IMR-90 (cell line): ENCODE results near the gene SHISA6. TPM values are rescaled to one million over a fixed set of nuclear protein-coding genes. Genes with fewer than 3 reads are reported as not detected.

Experiments
- ATAC-seq: fragments of 200-7000 bp; cut with Tn5 transposase; 2 replicates; pipeline ENCODE4 v1.9.1; 2020; ENCODE audit warnings: low read depth, mild to moderate bottlenecking, moderate library complexity
- BruUV-seq: library from RNA; stranded (reverse); fragments of 400-500 nt; replicated peaks from 2 replicates; lab custom pipeline; 2021; lab: Mats Ljungman, UMichigan
- CTCF ChIA-PET: fragments of 300-600 bp; formaldehyde crosslinking; extraction: SDS; loops from one replicate; lab custom pipeline; 2021; ENCODE audit warnings: antibody characterized with exemption; lab: Yijun Ruan, JAX
- POLR2A ChIA-PET: fragments of 300-600 bp; sonication (Branson Sonifier 250); formaldehyde crosslinking; loops from one replicate; lab custom pipeline; 2022; ENCODE audit warnings: antibody characterized with exemption; ENCODE audit not compliant: unreplicated experiment; lab: Charles Lee
- DNase-seq: peaks from one replicate; pipeline ENCODE4 v3.0.0; 2013
- H2AFZ ChIP-seq: replicated peaks from 2 replicates; pipeline ENCODE3; 2013; ENCODE audit warnings: low read length, mild to moderate bottlenecking; ENCODE audit not compliant: poor library complexity
- H2AK5ac ChIP-seq: 2 replicates; pipeline ENCODE4 v1.6.1; 2013; ENCODE audit warnings: low read depth, low read length, inconsistent platforms
- H2AK9ac ChIP-seq: replicated peaks from 2 replicates; pipeline ENCODE3; 2013; ENCODE audit warnings: mild to moderate bottlenecking, low read depth, low read length, moderate library complexity; ENCODE audit not compliant: poor library complexity
- H2BK120ac ChIP-seq: 2 replicates; pipeline ENCODE4 v1.6.1; 2013; ENCODE audit warnings: low read depth, low read length, inconsistent platforms
- H2BK15ac ChIP-seq: 3 replicates; pipeline ENCODE4 v1.6.1; 2013; ENCODE audit warnings: low read depth, low read length, inconsistent platforms
- H2BK20ac ChIP-seq: 2 replicates; pipeline ENCODE4 v1.6.1; 2013; ENCODE audit warnings: low read depth, mild to moderate bottlenecking, inconsistent platforms, low read length, moderate library complexity
- H2BK5ac ChIP-seq: 2 replicates; pipeline ENCODE4 v1.6.1; 2013; ENCODE audit warnings: mild to moderate bottlenecking, low read depth, low read length, inconsistent platforms; ENCODE audit not compliant: poor library complexity, severe bottlenecking
- H3K14ac ChIP-seq: replicated peaks from 2 replicates; pipeline ENCODE4 v1.6.1; 2013; ENCODE audit warnings: low read depth, low read length, inconsistent platforms
- H3K18ac ChIP-seq: 2 replicates; pipeline ENCODE4 v1.6.1; 2013; ENCODE audit warnings: low read depth, low read length, control low read depth
- H3K23ac ChIP-seq: 2 replicates; pipeline ENCODE4 v1.6.1; 2013; ENCODE audit warnings: low read depth, low read length, inconsistent platforms
- H3K27ac ChIP-seq: 2 replicates; pipeline ENCODE4 v1.5.1; 2013; ENCODE audit warnings: mild to moderate bottlenecking, control low read depth, low read length; ENCODE audit not compliant: insufficient read depth
- H3K27me3 ChIP-seq: 2 replicates; pipeline ENCODE4 v1.6.1; 2013; ENCODE audit warnings: low read length; ENCODE audit not compliant: control insufficient read depth, insufficient read depth
- H3K36me3 ChIP-seq: 2 replicates; pipeline ENCODE4 v1.6.1; 2013; ENCODE audit warnings: low read length, mixed read lengths; ENCODE audit not compliant: control insufficient read depth, insufficient read depth
- H3K4ac ChIP-seq: 2 replicates; pipeline ENCODE4 v1.6.1; 2013; ENCODE audit warnings: low read depth, low read length, inconsistent platforms
- H3K4me1 ChIP-seq: 2 replicates; pipeline ENCODE4 v1.6.1; 2013; ENCODE audit warnings: low read length, mixed read lengths; ENCODE audit not compliant: control insufficient read depth, insufficient read depth
- H3K4me2 ChIP-seq: 2 replicates; pipeline ENCODE4 v1.6.1; 2013; ENCODE audit warnings: low read depth, mild to moderate bottlenecking, control low read depth, low read length, moderate library complexity
- H3K4me3 ChIP-seq: 2 replicates; pipeline ENCODE4 v1.5.1; 2013; ENCODE audit warnings: low read depth, mild to moderate bottlenecking, control low read depth, low read length, moderate library complexity; ENCODE audit not compliant: insufficient read depth
- H3K56ac ChIP-seq: 2 replicates; pipeline ENCODE4 v1.6.1; 2013; ENCODE audit warnings: low read length, inconsistent platforms; ENCODE audit not compliant: insufficient read depth; ENCODE audit errors: extremely low read depth
- H3K79me1 ChIP-seq, 2 experiments: 2 replicates each; pipeline ENCODE4 v1.6.1; 2013; ENCODE audit warnings: low read length in 2 of 2, inconsistent platforms in 1 of 2, low read depth in 1 of 2
- H3K9ac ChIP-seq: 2 replicates; pipeline ENCODE4 v1.6.1; 2013; ENCODE audit warnings: low read depth, low read length, control low read depth
- H3K9me1 ChIP-seq: 2 replicates; pipeline ENCODE4 v1.6.1; 2013; ENCODE audit warnings: low read length, inconsistent platforms; ENCODE audit not compliant: insufficient read depth
- H3K9me3 ChIP-seq: 2 replicates; pipeline ENCODE4 v1.6.1; 2013; ENCODE audit warnings: low read length; ENCODE audit not compliant: control insufficient read depth, insufficient read depth
- H4K20me1 ChIP-seq: 2 replicates; pipeline ENCODE4 v1.6.1; 2013; ENCODE audit warnings: low read length, inconsistent platforms; ENCODE audit not compliant: insufficient read depth
- H4K5ac ChIP-seq: 2 replicates; pipeline ENCODE4 v1.6.1; 2013; ENCODE audit warnings: mild to moderate bottlenecking, low read depth, low read length, control low read depth
- H4K8ac ChIP-seq, 2 experiments: 2 replicates each; pipeline ENCODE4 v1.6.1; 2013; ENCODE audit warnings: low read depth in 2 of 2, low read length in 2 of 2, control low read depth in 1 of 2, inconsistent platforms in 1 of 2
- H4K91ac ChIP-seq: 2 replicates; pipeline ENCODE4 v1.6.1; 2013; ENCODE audit warnings: low read depth, low read length, inconsistent platforms; ENCODE audit not compliant: insufficient read depth
- BHLHE40 ChIP-seq: fragments of 150-350 bp; IDR thresholded peaks from 2 replicates; pipeline ENCODE4 v1.6.1; 2016; ENCODE audit warnings: mild to moderate bottlenecking, low read depth, low read length
- CHD1 ChIP-seq: IDR thresholded peaks from 2 replicates; pipeline ENCODE4 v1.6.1; 2012; ENCODE audit warnings: low read depth, low read length, improper control_type of control experiment
- NFE2L2 ChIP-seq: fragments of 150-350 bp; IDR thresholded peaks from 2 replicates; pipeline ENCODE4 v1.6.1; 2016; ENCODE audit warnings: low read depth, mild to moderate bottlenecking, low read length
- RFX5 ChIP-seq: IDR thresholded peaks from 2 replicates; pipeline ENCODE4 v1.8.0; 2012; ENCODE audit warnings: low read depth, mild to moderate bottlenecking, low read length, moderate library complexity
- SMC3 ChIP-seq: fragments of 150-350 bp; IDR thresholded peaks from 2 replicates; pipeline ENCODE4 v1.6.1; 2016; ENCODE audit warnings: low read depth, mild to moderate bottlenecking, antibody characterized with exemption, low read length, moderate library complexity
- WGBS, 2 experiments: methylation state at CpG; one replicate each; pipeline versions ENCODE4 v1.1.5 to v1.1.7; 2013; ENCODE audit warnings: missing lambda C conversion rate in 2 of 2; ENCODE audit not compliant: insufficient read length in 1 of 2; ENCODE audit errors: extremely low coverage in 2 of 2; 5-methylcytosine and 5-hydroxymethylcytosine counted together
- dilution Hi-C: fragments of 300-500 bp; cut with HindIII; formaldehyde crosslinking; loops from one replicate; pipeline ENCODE4 v1.14.3; 2018; ENCODE audit warnings: low sequenced_read_pairs; ENCODE audit not compliant: unreplicated experiment
- in situ Hi-C: fragments of 300-500 bp; cut with MboI; formaldehyde crosslinking; loops from 3 replicates; pipeline ENCODE4 v1.14.3; 2019; ENCODE audit warnings: low sequenced_read_pairs, inconsistent platforms, mixed read lengths
- intact Hi-C: fragments of 100-400 bp; cut with micrococcal nuclease; formaldehyde crosslinking; loops from 2 replicates; pipeline ENCODE4 v1.10.0; 2022
- polyA plus RNA-seq, 3 experiments: library from polyadenylated mRNA; depleted of rRNA; stranded (reverse); fragments of >200 nt; gene quantifications; 2 replicates each; pipeline ENCODE4 v1.2.3, GENCODE V29; 2012; ENCODE audit warnings: low replicate concordance in 1 of 3
- total RNA-seq: library from RNA; depleted of rRNA; stranded (reverse); fragments of >200 nt; gene quantifications from 2 replicates; pipeline ENCODE4 v1.2.3, GENCODE V29; 2012
- TF ChIP-seq, protein P1 (sequence below): conservative IDR thresholded peaks from 2 replicates; pipeline ENCODE4 v1.5.1; 2012; ENCODE audit warnings: mild to moderate bottlenecking, low read depth, low read length, improper control_type of control experiment
- TF ChIP-seq, protein P2 (sequence below): fragments of 150-350 bp; IDR thresholded peaks from 2 replicates; pipeline ENCODE4 v1.6.1; 2016; ENCODE audit warnings: low read depth, mild to moderate bottlenecking, low read length, moderate library complexity, borderline replicate concordance
- TF ChIP-seq, protein P3 (sequence below): fragments of 150-350 bp; IDR thresholded peaks from 2 replicates; pipeline ENCODE4 v1.6.1; 2017; ENCODE audit warnings: mild to moderate bottlenecking, antibody characterized with exemption, low read length, low read depth

The SHISA6 gene
- total and polyA plus RNA-seq, 2 of the 4 experiments (the other 2 are of a cell fraction) = not detected

DNA sequence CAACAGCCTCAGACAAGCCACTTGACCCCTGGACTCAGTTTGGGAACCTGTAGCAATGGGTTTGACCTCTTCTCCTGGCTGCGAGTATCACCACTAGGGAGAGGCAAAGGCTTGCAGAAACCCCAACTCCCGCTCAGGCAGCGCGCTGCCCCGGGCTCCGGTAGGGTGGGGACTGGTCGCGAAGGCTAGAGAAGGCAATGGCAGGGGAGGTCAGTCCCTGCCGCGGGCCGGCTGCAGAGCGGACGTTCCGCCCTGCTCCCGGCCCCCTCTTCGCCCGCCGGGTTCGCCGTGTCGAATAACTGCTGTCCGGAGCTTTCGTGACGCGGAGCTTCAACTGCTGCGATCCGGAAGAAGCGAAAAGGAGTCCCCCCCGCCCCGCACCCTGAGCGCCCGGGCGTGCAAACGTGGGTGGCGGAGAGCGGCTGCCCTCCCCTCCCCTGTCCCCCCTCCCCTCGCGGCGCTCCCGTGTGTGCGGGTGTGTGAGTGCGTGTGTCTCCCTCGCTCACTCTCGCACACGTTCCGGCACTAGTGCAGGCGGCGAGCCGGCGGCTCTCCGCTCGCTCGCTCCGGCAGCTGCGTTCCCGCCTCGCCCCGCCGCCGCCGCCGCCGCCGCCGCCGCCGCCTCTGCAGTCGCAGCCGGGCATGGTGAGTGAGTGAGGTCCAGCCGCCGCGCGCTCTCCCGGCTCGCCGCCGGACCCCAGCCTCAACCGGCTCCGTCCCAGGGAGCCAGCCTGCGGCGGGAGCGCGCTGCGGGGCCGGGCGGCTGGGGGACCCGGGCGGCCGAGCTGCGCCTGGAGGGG lies 772 bp upstream of the SHISA6 start:
- intact Hi-C loops (no loop called here), dilution Hi-C loops (no loop called here), in situ Hi-C loops (no loop called here)
- Histone ChIP-seq H3K36me3 (no peaks in the 10 kb centered on the region), H2AK9ac (no peak overlapping the region), H2AK5ac (no peak overlapping the region), H3K9me3 (peaks cover 12% of the 10 kb centered on the region), H2BK120ac (no peak overlapping the region), H3K18ac (no peak overlapping the region), H4K5ac (no peak overlapping the region), H3K4me1 (no peaks in the 10 kb centered on the region), H3K9me1 (no peaks in the 10 kb centered on the region), H3K4ac (no peak overlapping the region), H3K4me3 (no peak overlapping the region), H4K8ac (no peak overlapping the region), H4K20me1 (no peaks in the 10 kb centered on the region), H3K14ac (no peak overlapping the region), H2BK20ac (no peak overlapping the region), H3K79me1 (no peaks in the 10 kb centered on the region), H3K56ac (no peak overlapping the region), H3K9ac (no peak overlapping the region), H3K27me3 (no peaks in the 10 kb centered on the region; the same call in 1 of the 2 replicates), H3K4me2 (no peak overlapping the region), H2AFZ (no peak overlapping the region), H2BK5ac (no peak overlapping the region), H3K27ac (no peak overlapping the region), H3K23ac (no peak overlapping the region), H2BK15ac (no peak overlapping the region), H4K91ac (no peak overlapping the region)
- WGBS, 2 experiments = 7% methylated on average over 8 of the region's 90 CpGs; no CpG with 5 or more reads in 1 of the 2 experiments
- TF ChIP-seq, protein P1, sequence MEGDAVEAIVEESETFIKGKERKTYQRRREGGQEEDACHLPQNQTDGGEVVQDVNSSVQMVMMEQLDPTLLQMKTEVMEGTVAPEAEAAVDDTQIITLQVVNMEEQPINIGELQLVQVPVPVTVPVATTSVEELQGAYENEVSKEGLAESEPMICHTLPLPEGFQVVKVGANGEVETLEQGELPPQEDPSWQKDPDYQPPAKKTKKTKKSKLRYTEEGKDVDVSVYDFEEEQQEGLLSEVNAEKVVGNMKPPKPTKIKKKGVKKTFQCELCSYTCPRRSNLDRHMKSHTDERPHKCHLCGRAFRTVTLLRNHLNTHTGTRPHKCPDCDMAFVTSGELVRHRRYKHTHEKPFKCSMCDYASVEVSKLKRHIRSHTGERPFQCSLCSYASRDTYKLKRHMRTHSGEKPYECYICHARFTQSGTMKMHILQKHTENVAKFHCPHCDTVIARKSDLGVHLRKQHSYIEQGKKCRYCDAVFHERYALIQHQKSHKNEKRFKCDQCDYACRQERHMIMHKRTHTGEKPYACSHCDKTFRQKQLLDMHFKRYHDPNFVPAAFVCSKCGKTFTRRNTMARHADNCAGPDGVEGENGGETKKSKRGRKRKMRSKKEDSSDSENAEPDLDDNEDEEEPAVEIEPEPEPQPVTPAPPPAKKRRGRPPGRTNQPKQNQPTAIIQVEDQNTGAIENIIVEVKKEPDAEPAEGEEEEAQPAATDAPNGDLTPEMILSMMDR = no peak
- TF ChIP-seq CHD1 = no peak
- no peak for TF ChIP-seq SMC3
- TF ChIP-seq BHLHE40 = no peak
- no peak for TF ChIP-seq RFX5
- TF ChIP-seq, protein P2, sequence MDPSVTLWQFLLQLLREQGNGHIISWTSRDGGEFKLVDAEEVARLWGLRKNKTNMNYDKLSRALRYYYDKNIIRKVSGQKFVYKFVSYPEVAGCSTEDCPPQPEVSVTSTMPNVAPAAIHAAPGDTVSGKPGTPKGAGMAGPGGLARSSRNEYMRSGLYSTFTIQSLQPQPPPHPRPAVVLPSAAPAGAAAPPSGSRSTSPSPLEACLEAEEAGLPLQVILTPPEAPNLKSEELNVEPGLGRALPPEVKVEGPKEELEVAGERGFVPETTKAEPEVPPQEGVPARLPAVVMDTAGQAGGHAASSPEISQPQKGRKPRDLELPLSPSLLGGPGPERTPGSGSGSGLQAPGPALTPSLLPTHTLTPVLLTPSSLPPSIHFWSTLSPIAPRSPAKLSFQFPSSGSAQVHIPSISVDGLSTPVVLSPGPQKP = no peak
- TF ChIP-seq, protein P3, sequence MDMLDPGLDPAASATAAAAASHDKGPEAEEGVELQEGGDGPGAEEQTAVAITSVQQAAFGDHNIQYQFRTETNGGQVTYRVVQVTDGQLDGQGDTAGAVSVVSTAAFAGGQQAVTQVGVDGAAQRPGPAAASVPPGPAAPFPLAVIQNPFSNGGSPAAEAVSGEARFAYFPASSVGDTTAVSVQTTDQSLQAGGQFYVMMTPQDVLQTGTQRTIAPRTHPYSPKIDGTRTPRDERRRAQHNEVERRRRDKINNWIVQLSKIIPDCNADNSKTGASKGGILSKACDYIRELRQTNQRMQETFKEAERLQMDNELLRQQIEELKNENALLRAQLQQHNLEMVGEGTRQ = no peak
- no peak for TF ChIP-seq NFE2L2
- CTCF ChIA-PET = no interaction called here
- POLR2A ChIA-PET = no interaction called here
- ATAC-seq (no peak), DNase-seq (no peak)
- no TSS peak for BruUV-seq
